PC-9 (cell line): ENCODE results near the gene METTL2B. TPM values are rescaled to one million over a fixed set of nuclear protein-coding genes. Genes with fewer than 3 reads are reported as not detected.
"Not testable (repeated sequence)": the region's sequence is repeated elsewhere in the genome, so short reads cannot be mapped to it uniquely, and the experiment has no call there.

Source experiments
- BruUV-seq: library from RNA; stranded (reverse); fragments of 400-500 nt; replicated peaks from 2 replicates; lab custom pipeline; 2021; lab: Mats Ljungman, UMichigan
- CTCF ChIA-PET: fragments of 300-600 bp; sonication (Branson Sonifier 250); formaldehyde crosslinking; loops from one replicate; lab custom pipeline; 2022; ENCODE audit warnings: antibody characterized with exemption; lab: Charles Lee
- POLR2A ChIA-PET: fragments of 300-600 bp; sonication (Branson Sonifier 250); formaldehyde crosslinking; loops from one replicate; lab custom pipeline; 2022; ENCODE audit warnings: antibody characterized with exemption; ENCODE audit not compliant: unreplicated experiment; lab: Charles Lee
- DNase-seq, 2 experiments: peaks; one replicate each; pipeline versions ENCODE4 v3.0.0 to v3.0.0-alpha.2; 2015 to 2022; ENCODE audit warnings: mixed read lengths in 1 of 2
- H2AFZ ChIP-seq: fragments of 200-600 bp; sonication (generic); 2 replicates; pipeline ENCODE4 v1.8.1; 2017; ENCODE audit warnings: antibody characterized with exemption
- H3F3A ChIP-seq: fragments of 200-600 bp; sonication (generic); 2 replicates; pipeline ENCODE4 v1.8.1; 2017; ENCODE audit warnings: antibody characterized with exemption, mild to moderate bottlenecking, low read depth; ENCODE audit not compliant: insufficient read depth
- H3K27ac ChIP-seq: fragments of 200-600 bp; sonication (generic); 2 replicates; pipeline ENCODE4 v1.6.1; 2016; ENCODE audit warnings: mixed run types
- H3K27me3 ChIP-seq: fragments of 200-600 bp; sonication (generic); 2 replicates; pipeline ENCODE4 v1.6.1; 2016; ENCODE audit warnings: low read depth, mixed run types; ENCODE audit not compliant: insufficient read depth
- H3K36me3 ChIP-seq: fragments of 200-600 bp; sonication (generic); 2 replicates; pipeline ENCODE4 v1.6.1; 2016; ENCODE audit warnings: low read depth, mixed run types
- H3K4me1 ChIP-seq: fragments of 200-600 bp; sonication (generic); replicated peaks from 2 replicates; pipeline ENCODE4 v1.6.1; 2016; ENCODE audit warnings: mixed run types; ENCODE audit not compliant: insufficient read depth
- H3K4me2 ChIP-seq: fragments of 200-600 bp; sonication (generic); 2 replicates; pipeline ENCODE4 v1.6.1; 2017; ENCODE audit warnings: mixed run types
- H3K4me3 ChIP-seq: fragments of 200-600 bp; sonication (generic); 2 replicates; pipeline ENCODE4 v1.6.1; 2016; ENCODE audit warnings: mixed run types
- H3K79me2 ChIP-seq: fragments of 200-600 bp; sonication (generic); 2 replicates; pipeline ENCODE4 v1.6.1; 2017; ENCODE audit warnings: low read depth, mixed run types
- H3K9me2 ChIP-seq: fragments of 200-600 bp; sonication (generic); 2 replicates; pipeline ENCODE4 v1.8.1; 2017; ENCODE audit warnings: mild to moderate bottlenecking; ENCODE audit not compliant: insufficient read depth
- H3K9me3 ChIP-seq: fragments of 200-600 bp; sonication (generic); 2 replicates; pipeline ENCODE4 v1.8.1; 2016; ENCODE audit warnings: low read depth; ENCODE audit not compliant: insufficient read depth
- H4K20me1 ChIP-seq: fragments of 200-600 bp; sonication (generic); 2 replicates; pipeline ENCODE4 v1.8.1; 2017; ENCODE audit not compliant: insufficient read depth
- CTCF ChIP-seq: fragments of 200-600 bp; sonication (generic); conservative IDR thresholded peaks from 2 replicates; pipeline ENCODE4 v1.6.1; 2017; ENCODE audit warnings: mixed run types, antibody characterized with exemption, mild to moderate bottlenecking, moderate library complexity
- EZH2 ChIP-seq: fragments of 200-600 bp; sonication (generic); IDR thresholded peaks from 2 replicates; pipeline ENCODE4 v1.8.0; 2017; ENCODE audit warnings: antibody characterized with exemption, low read depth
- intact Hi-C: fragments of 100-400 bp; cut with micrococcal nuclease; formaldehyde crosslinking; loops from one replicate; pipeline ENCODE4 v1.10.0; 2022; ENCODE audit not compliant: unreplicated experiment
- total RNA-seq: library from RNA; stranded (reverse); gene quantifications from 2 replicates; pipeline ENCODE4 v1.2.3, GENCODE V29; 2021

The METTL2B gene
- total RNA-seq, 1 experiment from 2014 or later, result 41.9 TPM

DNA sequence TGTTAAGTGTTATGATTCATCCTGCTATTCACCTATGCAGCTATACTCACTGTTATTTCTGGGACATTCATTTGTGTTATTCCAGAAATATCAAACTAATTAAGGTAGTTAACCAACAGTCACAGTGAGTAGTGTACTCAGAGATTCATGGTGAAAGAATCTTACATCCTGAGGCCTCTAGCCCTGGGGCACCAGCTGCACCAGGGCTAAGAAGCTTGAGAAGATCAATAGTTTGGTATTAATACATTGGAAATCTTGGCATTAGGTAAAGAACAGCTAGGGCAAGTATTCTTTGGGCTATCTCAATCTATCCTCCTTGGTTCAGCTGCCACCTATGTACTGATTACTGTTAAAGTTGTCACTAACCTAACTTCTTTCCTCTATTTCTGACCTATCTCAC is 9.7 kb upstream of the METTL2B start:
- not testable (repeated sequence) for H3K4me2 ChIP-seq

GRCh38 chr7:128477336-128477690 is 765 bp downstream of the METTL2B start:
- not testable (repeated sequence) for H3K9me2 ChIP-seq, H3K9me3 ChIP-seq, H3K36me3 ChIP-seq, BruUV-seq, DNase-seq, H3K27me3 ChIP-seq, H3F3A ChIP-seq, H4K20me1 ChIP-seq
- H3K27ac ChIP-seq, result peak overlapping the region; percentile 73
- H3K79me2 ChIP-seq, result peaks cover 30% of the 10 kb centered on the region
- peak overlapping the region; percentile 85 for H2AFZ ChIP-seq
- CTCF ChIA-PET, result interaction anchor here (1.4 kb wide), 1 partner anchor 90 kb away, joined by 4 read pairs; no protein-coding TSS in a partner anchor
- H3K4me3 ChIP-seq, result peak overlapping the region; percentile 61
- peaks cover 14% of the 10 kb centered on the region for H3K4me1 ChIP-seq
- intact Hi-C loops, result loop anchor here (5.0 kb wide), 1 partner anchor 405 kb away; no protein-coding TSS in a partner anchor
- POLR2A ChIA-PET, result interaction anchor here (0.6 kb wide), 1 partner anchor 1539 kb away, joined by 3 read pairs; no protein-coding TSS in a partner anchor
- peak overlapping the region; percentile 86 for H3K4me2 ChIP-seq

More for the DNA sequence above, 9.7 kb upstream of the METTL2B start:
- H2AFZ ChIP-seq, H3K4me1 ChIP-seq, DNase-seq, BruUV-seq, H4K20me1 ChIP-seq, intact Hi-C loops, H3K79me2 ChIP-seq, POLR2A ChIA-PET, H3F3A ChIP-seq, H3K9me2 ChIP-seq, H3K27me3 ChIP-seq, H3K9me3 ChIP-seq, H3K36me3 ChIP-seq, H3K27ac ChIP-seq, H3K4me3 ChIP-seq: not testable (repeated sequence)
- CTCF ChIA-PET, result interaction anchor here (0.6 kb wide), 1 partner anchor 46 kb away, joined by 4 read pairs; no protein-coding TSS in a partner anchor

GRCh38 chr7:128479082-128479481 is 2.5 kb downstream of the METTL2B start:
- H3K4me2 ChIP-seq, CTCF ChIA-PET, DNase-seq, H3K9me2 ChIP-seq, H3F3A ChIP-seq, H2AFZ ChIP-seq, H3K27me3 ChIP-seq, POLR2A ChIA-PET, H3K4me3 ChIP-seq, H3K9me3 ChIP-seq, H3K36me3 ChIP-seq, BruUV-seq, H4K20me1 ChIP-seq, H3K27ac ChIP-seq: not testable (repeated sequence)
- intact Hi-C loops, result loop anchor here (5.0 kb wide), 1 partner anchor 403 kb away; no protein-coding TSS in a partner anchor
- Histone ChIP-seq H3K4me1 (peaks cover 14% of the 10 kb centered on the region), H3K79me2 (peaks cover 30% of the 10 kb centered on the region)

DNA sequence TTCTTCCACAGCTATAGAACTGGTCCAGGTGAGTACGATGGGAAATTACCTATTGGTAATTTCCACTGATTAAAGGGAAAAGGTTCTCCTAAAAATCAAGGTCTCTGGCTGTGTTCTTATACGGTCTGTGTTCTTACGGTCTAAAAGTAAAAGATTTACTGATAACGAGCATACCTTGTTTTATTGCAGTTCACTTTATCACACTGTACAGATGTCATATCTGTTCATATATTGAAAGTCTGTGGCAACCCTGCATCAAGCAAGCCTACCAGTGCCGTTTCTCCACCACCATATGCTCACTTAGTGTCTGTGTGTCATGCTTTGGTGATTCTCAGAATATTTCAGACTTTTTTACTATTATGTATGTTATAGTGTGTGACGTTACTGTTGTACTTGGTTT is 11.6 kb downstream of the METTL2B start:
- CTCF ChIA-PET, H3K36me3 ChIP-seq, H3K4me1 ChIP-seq, BruUV-seq, DNase-seq, H3K9me2 ChIP-seq, POLR2A ChIA-PET, intact Hi-C loops, H3F3A ChIP-seq, H3K4me3 ChIP-seq, H3K27me3 ChIP-seq, H3K9me3 ChIP-seq, H3K27ac ChIP-seq, H2AFZ ChIP-seq, H3K4me2 ChIP-seq, H4K20me1 ChIP-seq, H3K79me2 ChIP-seq: not testable (repeated sequence)

DNA sequence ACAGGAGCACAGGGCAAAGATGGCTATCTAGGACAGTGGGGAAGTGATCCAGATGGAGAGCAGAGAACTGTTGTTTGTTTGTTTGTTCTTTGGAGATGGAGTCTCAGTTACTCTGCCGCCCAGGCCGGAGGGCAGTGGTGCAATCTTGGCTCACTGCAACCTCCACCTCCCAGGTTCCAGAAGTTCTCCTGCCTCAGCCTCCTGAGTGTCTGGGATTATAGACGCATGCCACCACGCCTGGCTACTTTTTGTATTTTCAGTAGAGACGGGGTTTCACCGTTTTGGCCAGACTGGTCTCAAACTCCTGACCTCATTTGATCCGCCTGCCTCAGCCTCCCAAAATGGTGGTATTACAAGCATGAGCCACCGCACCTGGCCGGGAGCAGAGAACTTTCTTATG is 20.9 kb downstream of the METTL2B start:
- POLR2A ChIA-PET, result interaction anchor here (0.7 kb wide), 1 partner anchor 43 kb away, joined by 4 read pairs; no protein-coding TSS in a partner anchor
- TF ChIP-seq EZH2, result no peak
- TF ChIP-seq CTCF, result no peak
- no peaks in the 10 kb centered on the region for H3K9me3 ChIP-seq
- intact Hi-C loops, result no loop called here
- H3K27me3 ChIP-seq, result no peaks in the 10 kb centered on the region
- no peak overlapping the region for H2AFZ ChIP-seq
- H4K20me1 ChIP-seq, result no peaks in the 10 kb centered on the region
- H3K4me1 ChIP-seq, result no peaks in the 10 kb centered on the region
- no peak overlapping the region for H3K27ac ChIP-seq
- BruUV-seq, result no TSS peak
- H3K9me2 ChIP-seq, result no peaks in the 10 kb centered on the region
- CTCF ChIA-PET, result interaction anchor here (0.7 kb wide), 1 partner anchor 27 kb away, joined by 3 read pairs; no protein-coding TSS in a partner anchor
- no peak for DNase-seq
- H3K79me2 ChIP-seq, result no peaks in the 10 kb centered on the region
- no peak overlapping the region for H3K4me3 ChIP-seq
- H3F3A ChIP-seq, result no peaks in the 10 kb centered on the region
- H3K36me3 ChIP-seq, result peaks cover 6% of the 10 kb centered on the region; the same call in 1 of the 2 replicates
- H3K4me2 ChIP-seq, result no peak overlapping the region

GRCh38 chr7:128505416-128505815 is 28.9 kb downstream of the METTL2B start:
- H3K27me3 ChIP-seq, H3K9me3 ChIP-seq, H3F3A ChIP-seq, POLR2A ChIA-PET, H4K20me1 ChIP-seq, H3K27ac ChIP-seq, intact Hi-C loops, CTCF ChIA-PET, H3K79me2 ChIP-seq, BruUV-seq, H3K36me3 ChIP-seq, DNase-seq, H3K4me1 ChIP-seq, H2AFZ ChIP-seq, H3K4me3 ChIP-seq, H3K4me2 ChIP-seq, H3K9me2 ChIP-seq: not testable (repeated sequence)
